ENCODE measurements around the gene REEP1. TPM values are rescaled to one million over a fixed set of nuclear protein-coding genes. Genes with fewer than 3 reads are reported as not detected.
"Not testable (repeated sequence)": the region's sequence is repeated elsewhere in the genome, so short reads cannot be mapped to it uniquely, and the experiment has no call there.

Gene REEP1
- total RNA-seq, 1 donor from 2014 or later, result not detected

DNA sequence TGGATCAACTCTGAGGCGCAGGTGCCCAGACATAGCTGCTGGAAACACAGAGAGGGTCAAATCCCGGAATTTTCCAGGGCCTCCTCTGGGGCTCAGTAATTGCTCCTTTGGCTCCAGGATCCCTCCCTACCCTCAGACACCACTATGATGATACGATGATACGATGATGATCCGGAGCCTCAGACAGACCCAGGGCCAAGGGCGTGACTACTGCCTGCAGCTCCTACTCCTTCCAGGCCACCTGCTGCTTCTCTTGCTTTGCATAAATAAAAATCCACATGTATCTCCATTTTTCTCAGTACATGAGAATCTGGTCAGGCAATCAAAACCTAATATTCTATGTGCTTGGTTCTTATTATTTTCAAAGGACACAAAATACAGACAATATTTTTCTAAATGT is 104.5 kb downstream of the REEP1 start:
- ChIA-PET POLR2A (interaction anchor here (0.6 kb wide), 1 partner anchor 906 kb away, joined by 3 read pairs; the partner anchor contains the start of gene TGOLN2), CTCF (no interaction called here)
- no peak for TF ChIP-seq CTCF (IDR thresholded peaks at IDR 0.05)
- DNase-seq, result no peak
- H3K4me3 Mint-ChIP-seq, result no peak overlapping the region
- intact Hi-C loops (cut with micrococcal nuclease), result no loop called here
- H3K4me1 Mint-ChIP-seq, result peaks cover 24% of the 10 kb centered on the region
- H3K27me3 Mint-ChIP-seq, result no peaks in the 10 kb centered on the region
- ATAC-seq (ENCODE audit: low read depth), result no peak
- no peaks in the 10 kb centered on the region for H3K36me3 Mint-ChIP-seq (ENCODE audit: low read depth)
- no peaks in the 10 kb centered on the region for H3K9me3 Mint-ChIP-seq
- no peak overlapping the region for H3K27ac Mint-ChIP-seq

DNA sequence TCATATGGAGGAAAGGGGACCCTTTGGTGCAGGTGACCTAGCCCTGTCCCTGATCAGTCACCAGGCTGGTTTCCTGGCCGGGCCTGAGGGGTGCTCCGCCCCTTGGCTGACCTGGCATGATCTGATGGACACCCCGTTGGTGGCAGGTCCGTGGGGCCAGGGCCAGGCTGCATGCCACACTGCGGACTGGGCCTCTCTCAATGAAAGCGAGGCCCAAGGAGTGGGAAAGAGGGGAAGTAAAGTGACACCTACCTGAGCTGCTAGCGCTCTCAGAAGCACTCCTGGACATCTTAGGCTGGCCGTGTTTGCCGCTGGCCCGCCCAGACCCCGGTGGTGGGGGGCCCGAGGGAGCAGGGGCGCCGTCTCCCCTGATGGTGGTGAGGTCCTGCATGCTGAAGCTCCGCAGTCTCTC is 105.0 kb downstream of the REEP1 start:
- no peak overlapping the region for H3K4me3 Mint-ChIP-seq
- H3K9me3 Mint-ChIP-seq, result no peaks in the 10 kb centered on the region
- CTCF ChIA-PET, result no interaction called here
- no peaks in the 10 kb centered on the region for H3K27me3 Mint-ChIP-seq
- peaks cover 24% of the 10 kb centered on the region for H3K4me1 Mint-ChIP-seq
- H3K27ac Mint-ChIP-seq, result no peak overlapping the region
- DNase-seq (no peak), ATAC-seq (ENCODE audit: low read depth) (no peak)
- no peaks in the 10 kb centered on the region for H3K36me3 Mint-ChIP-seq (ENCODE audit: low read depth)
- intact Hi-C loops (cut with micrococcal nuclease), result no loop called here
- POLR2A ChIA-PET, result no interaction called here
- TF ChIP-seq CTCF (IDR thresholded peaks at IDR 0.05), result no peak

DNA sequence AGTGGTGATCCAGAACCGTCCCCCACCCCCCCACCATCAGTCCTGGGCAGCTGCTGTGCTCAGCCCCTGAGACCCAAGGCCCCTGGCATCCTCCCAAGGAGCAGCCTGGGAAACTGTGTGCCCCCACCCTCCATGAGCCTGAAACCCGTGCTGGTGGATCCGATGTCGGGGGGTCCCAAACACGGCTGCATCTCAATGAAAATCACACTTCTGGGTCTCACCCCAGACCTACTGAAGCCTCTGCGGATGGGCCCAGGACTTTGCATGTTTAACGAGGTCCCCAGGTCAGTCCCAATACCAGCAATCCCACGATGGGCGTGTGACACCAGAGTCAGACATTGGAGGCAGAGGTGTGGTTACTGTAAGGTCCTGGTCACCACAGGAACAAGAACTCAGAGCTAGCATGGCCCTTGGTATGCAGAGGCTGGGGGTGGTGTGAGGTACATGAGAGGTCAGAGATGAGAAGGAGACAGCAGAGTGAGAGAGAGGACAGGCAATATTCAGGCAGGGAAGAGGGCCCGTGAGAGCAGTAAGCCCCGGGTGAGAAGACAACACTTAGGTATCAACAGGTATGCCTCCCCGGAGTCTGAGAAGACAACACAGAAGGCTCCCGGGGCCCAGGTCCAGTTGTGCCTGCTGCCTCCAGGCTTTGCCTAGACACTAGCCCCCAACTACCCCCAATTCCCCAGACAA is 105.6 kb downstream of the REEP1 start:
- intact Hi-C loops (cut with micrococcal nuclease), result no loop called here
- ATAC-seq (ENCODE audit: low read depth) (no peak), DNase-seq (no peak)
- no peak for TF ChIP-seq CTCF (IDR thresholded peaks at IDR 0.05)
- no peaks in the 10 kb centered on the region for H3K36me3 Mint-ChIP-seq (ENCODE audit: low read depth)
- peaks cover 23% of the 10 kb centered on the region for H3K4me1 Mint-ChIP-seq
- ChIA-PET POLR2A (no interaction called here), CTCF (no interaction called here)
- no peaks in the 10 kb centered on the region for H3K27me3 Mint-ChIP-seq
- H3K27ac Mint-ChIP-seq, result no peak overlapping the region
- no peaks in the 10 kb centered on the region for H3K9me3 Mint-ChIP-seq
- no peak overlapping the region for H3K4me3 Mint-ChIP-seq

- Mint-ChIP-seq H3K4me3 (no peak overlapping the region), H3K27me3 (no peaks in the 10 kb centered on the region), H3K4me1 (peaks cover 28% of the 10 kb centered on the region), H3K27ac (no peak overlapping the region), H3K9me3 (no peaks in the 10 kb centered on the region), H3K36me3 (ENCODE audit: low read depth) (no peaks in the 10 kb centered on the region)
- POLR2A ChIA-PET, result no interaction called here
- DNase-seq (no peak), ATAC-seq (ENCODE audit: low read depth) (no peak)
- CTCF ChIA-PET, result interaction anchor here (1.6 kb wide), 1 partner anchor 10 kb away, joined by 7 read pairs; no protein-coding TSS in a partner anchor
- intact Hi-C loops (cut with micrococcal nuclease), result no loop called here
- no peak for TF ChIP-seq CTCF (IDR thresholded peaks at IDR 0.05)
Measured at GRCh38 chr2:86230961-86231360, 106.5 kb downstream of the REEP1 start.

GRCh38 chr2:86229221-86229620 is 108.2 kb downstream of the REEP1 start:
- DNase-seq (no peak), ATAC-seq (ENCODE audit: low read depth) (peak; percentile 61)
- H3K36me3 Mint-ChIP-seq (ENCODE audit: low read depth), result no peaks in the 10 kb centered on the region
- H3K27ac Mint-ChIP-seq, result peak overlapping the region; percentile 35
- H3K4me3 Mint-ChIP-seq, result no peak overlapping the region
- ChIA-PET POLR2A (interaction anchor here (1.2 kb wide), 1 partner anchor 9 kb away, joined by 4 read pairs; no protein-coding TSS in a partner anchor), CTCF (interaction anchor here (1.6 kb wide), 1 partner anchor 8 kb away, joined by 7 read pairs; no protein-coding TSS in a partner anchor)
- intact Hi-C loops (cut with micrococcal nuclease), result loop anchor here (5.0 kb wide), 2 partner anchors 333 to 393 kb away; partner anchors contain the start of genes CHMP3 and RNF103
- H3K27me3 Mint-ChIP-seq, result no peaks in the 10 kb centered on the region
- peaks cover 44% of the 10 kb centered on the region for H3K4me1 Mint-ChIP-seq
- no peaks in the 10 kb centered on the region for H3K9me3 Mint-ChIP-seq
- TF ChIP-seq CTCF (IDR thresholded peaks at IDR 0.05), result no peak

GRCh38 chr2:86228574-86228973 is 108.9 kb downstream of the REEP1 start:
- CTCF ChIA-PET; ATAC-seq (ENCODE audit: low read depth); H3K36me3 Mint-ChIP-seq (ENCODE audit: low read depth); H3K4me3 Mint-ChIP-seq; H3K27me3 Mint-ChIP-seq; DNase-seq; H3K9me3 Mint-ChIP-seq: not testable (repeated sequence)
- intact Hi-C loops (cut with micrococcal nuclease), result loop anchor here (5.0 kb wide), 2 partner anchors 334 to 394 kb away; partner anchors contain the start of genes CHMP3 and RNF103
- Mint-ChIP-seq H3K27ac (peak overlapping the region; percentile 35), H3K4me1 (peaks cover 44% of the 10 kb centered on the region)
- POLR2A ChIA-PET, result interaction anchor here (0.6 to 1.2 kb wide), 2 partner anchors 10 to 15 kb away, joined by 3 to 4 read pairs; no protein-coding TSS in a partner anchor
